ENCODE measurements around the gene SERPINA7. TPM values are rescaled to one million over a fixed set of nuclear protein-coding genes. Genes with fewer than 3 reads are reported as not detected.

SERPINA7 gene
- total RNA-seq, 1 donor from 2014 or later, result not detected

Other genes with a start within 250 kb of the SERPINA7 start
- 0.96 TPM for gene NRK, start 216.2 kb downstream of the SERPINA7 start, total RNA-seq
- gene PWWP3B, start 129.6 kb upstream of the SERPINA7 start, total RNA-seq, result 0.48 TPM

Data from mesenteric fat pad (tissue), 1 donor.